Fibroblast of pulmonary artery (primary cell): ENCODE measurements around the gene LCN15.

ENCODE experiments used
- DNase-seq: peaks from one replicate; pipeline ENCODE4 v3.0.0-alpha.2; 2010; ENCODE audit warnings: low read depth
- H3K4me3 ChIP-seq: replicated peaks from 2 replicates; pipeline ENCODE4 v1.5.1; 2011; ENCODE audit warnings: low read depth, mild to moderate bottlenecking, control low read depth, low read length, moderate library complexity
- CTCF ChIP-seq: IDR thresholded peaks from 2 replicates; pipeline ENCODE4 v1.5.1; 2011; ENCODE audit warnings: mild to moderate bottlenecking, control low read depth, low read length, inconsistent platforms; ENCODE audit errors: missing control alignments

LCN15 gene

DNA sequence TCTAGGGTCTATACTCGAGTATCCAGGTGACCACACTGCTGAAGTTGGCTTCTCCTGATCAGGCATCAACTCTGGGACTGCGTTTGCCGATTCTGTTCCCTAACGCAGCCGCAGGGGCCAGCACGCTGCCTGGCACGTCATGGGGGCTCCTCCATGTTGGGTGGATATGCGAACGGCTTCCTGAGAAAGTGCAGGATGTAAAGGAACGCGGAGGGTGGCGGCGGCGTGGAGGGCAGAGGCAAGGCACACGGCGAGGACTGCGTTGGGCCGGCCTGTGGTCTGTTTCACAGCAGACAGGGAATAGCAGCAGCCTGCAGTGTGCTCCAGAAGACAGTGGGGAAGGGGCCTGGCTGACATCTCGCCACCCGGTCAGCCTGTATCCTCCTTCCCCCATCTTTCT, 25.4 kb downstream of the LCN15 start:
- DNase-seq: no peak
- TF ChIP-seq CTCF: no peak
- H3K4me3 ChIP-seq: no peak overlapping the region

DNA sequence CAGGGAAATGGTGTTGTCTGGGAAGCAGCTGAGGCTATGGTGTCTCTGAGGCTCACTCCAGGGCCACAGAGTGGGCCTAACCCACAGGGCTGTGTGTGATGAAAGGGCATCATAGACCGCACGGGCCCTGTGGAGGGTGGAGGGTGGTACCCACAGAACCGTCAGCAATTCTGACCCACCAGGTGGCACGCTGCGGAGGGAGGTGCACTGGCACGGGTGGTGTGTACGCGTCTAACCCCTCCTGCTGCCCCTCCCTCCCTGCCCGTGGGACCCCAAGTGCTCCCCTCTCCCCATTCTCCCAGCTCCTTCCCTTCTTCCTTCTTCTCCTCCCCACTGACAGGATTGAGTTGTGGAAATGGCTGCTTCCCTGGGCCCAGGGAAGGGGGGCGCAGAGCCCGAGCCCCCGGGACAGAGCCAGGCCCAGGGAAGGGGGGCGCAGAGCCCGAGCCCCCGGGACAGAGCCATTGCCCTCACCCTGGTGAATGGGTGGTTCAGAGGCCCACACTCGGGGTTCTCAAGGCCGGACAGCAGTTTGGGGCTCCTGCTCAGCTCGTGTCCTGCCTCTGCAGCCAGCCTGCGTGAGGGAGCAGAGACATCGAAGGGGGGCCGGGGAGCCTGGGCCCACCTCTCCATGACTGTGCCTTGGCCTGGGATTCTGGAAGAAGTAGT, 28.4 kb downstream of the LCN15 start:
- H3K4me3 ChIP-seq: no peak overlapping the region
- TF ChIP-seq CTCF: no peak
- DNase-seq: no peak

- DNase-seq: no peak
- no peak for TF ChIP-seq CTCF
- H3K4me3 ChIP-seq: no peak overlapping the region
These were observed 29.4 kb downstream of the LCN15 start for GRCh38 chr9:136734837-136735496.

- DNase-seq: no peak
- H3K4me3 ChIP-seq: no peak overlapping the region
- TF ChIP-seq CTCF: no peak
These were observed 30.7 kb downstream of the LCN15 start for GRCh38 chr9:136733611-136734010.

DNA sequence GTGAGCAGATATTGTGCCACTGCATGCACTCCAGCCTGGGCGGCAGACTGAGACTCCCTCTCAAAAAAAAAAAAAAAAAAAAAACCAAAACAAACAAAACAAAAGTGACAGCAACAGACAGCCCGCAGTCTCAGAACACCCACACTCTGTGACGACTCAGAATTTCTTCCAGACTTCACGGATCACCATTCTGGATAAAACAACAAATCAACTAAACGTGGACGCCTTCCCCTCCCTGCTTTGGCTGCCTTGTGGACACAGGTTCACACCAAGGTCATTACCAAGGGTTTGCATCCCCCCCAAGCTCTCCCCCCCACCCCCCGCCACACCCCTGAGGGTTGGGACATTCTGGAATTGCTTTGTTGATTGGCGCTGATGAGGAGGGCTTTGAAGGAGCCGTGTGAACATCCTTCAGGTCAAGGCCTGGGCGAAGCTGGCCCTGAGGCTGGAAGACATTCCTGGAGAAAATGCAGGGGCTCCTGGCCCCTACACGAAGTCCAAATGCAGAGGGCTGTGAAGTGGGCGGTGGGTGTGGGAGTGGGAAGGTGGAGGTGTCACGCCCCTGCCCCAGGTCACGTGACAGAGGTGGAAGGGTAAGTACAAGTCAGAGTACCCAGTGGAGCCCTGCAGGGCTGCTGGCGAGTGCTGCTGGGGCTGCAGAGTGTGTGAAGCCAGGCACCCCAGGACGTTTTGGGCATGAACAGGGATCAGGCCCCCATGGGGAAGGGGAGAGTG, 31.7 kb downstream of the LCN15 start:
- no peak for TF ChIP-seq CTCF
- DNase-seq: no peak
- no peak overlapping the region for H3K4me3 ChIP-seq

DNA sequence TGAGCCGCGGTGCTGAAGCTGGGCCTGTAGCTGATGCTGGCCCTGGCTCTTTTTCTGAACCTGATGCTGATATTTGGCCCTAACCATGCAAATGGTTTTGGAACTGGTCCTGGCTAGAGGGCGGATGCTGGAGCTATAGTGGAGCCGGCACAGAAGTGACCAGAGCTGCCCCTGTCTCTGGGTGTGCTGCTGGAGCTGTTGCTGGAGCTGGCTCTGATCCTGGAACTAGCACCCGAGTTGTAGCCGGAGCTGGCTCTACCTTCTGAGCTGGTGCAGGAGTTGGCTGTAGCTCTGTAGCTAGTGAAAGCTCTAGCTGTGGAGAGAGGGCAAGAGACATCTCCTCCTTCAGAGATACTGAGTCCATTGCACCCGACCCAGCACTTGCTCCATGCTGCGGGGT, 34.4 kb downstream of the LCN15 start:
- TF ChIP-seq CTCF: no peak
- no peak overlapping the region for H3K4me3 ChIP-seq
- no peak for DNase-seq
